ENCODE measurements around the gene CBARP. TPM values are rescaled to one million over a fixed set of nuclear protein-coding genes. Genes with fewer than 3 reads are reported as not detected.

Gene CBARP
- polyA plus RNA-seq, 1 donor from 2014 or later, result 18.2 TPM

DNA sequence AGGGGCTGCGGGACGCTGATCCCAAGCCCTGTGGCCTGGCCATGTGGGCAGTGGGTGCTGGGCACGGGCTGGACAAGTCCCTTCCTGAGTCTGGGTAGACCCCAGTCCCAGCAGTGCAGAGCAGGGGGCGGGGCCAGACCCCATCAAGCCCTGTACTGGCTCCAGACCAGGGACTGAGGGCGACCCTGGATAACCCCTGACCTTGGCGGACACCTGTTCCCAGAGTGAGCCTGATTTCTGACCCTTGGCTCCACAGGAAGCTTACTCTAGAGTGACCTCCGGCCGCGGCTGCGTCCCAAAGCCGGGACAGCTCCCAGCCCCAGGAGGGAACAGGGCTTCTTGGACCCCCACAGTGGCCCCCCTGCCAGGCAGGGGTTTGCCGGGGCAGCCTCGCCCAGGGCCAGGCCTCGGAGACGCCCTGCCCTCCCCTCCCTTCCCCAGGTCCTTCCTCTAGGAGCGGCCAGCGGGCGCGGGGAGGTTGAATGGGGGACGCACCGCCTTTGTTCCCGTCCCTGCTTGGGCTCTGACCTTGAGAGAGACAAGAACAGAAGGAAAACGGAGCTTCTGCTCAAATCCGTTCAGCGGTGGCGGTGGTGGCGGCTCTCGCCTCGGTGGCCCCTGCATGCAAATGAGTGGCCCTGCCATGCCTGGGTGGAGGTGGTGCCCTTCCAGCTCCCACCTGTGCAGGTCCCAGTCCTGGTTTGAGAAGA lies 45.6 kb upstream of the CBARP start:
- H3K27ac ChIP-seq (ENCODE audit: low read length), result no peak overlapping the region
- H3K27me3 ChIP-seq (ENCODE audit: insufficient read depth, low read depth, low read length), result no peaks in the 10 kb centered on the region
- H3K9ac ChIP-seq (ENCODE audit: low read length), result no peak overlapping the region
- peaks cover 18% of the 10 kb centered on the region for H3K79me2 ChIP-seq (replicated peaks; ENCODE audit: insufficient read depth, low read length)
- no peaks in the 10 kb centered on the region for H3F3A ChIP-seq (ENCODE audit: insufficient read depth, low read length, poor library complexity, severe bottlenecking)
- no peak overlapping the region for H3K4me3 ChIP-seq (ENCODE audit: low read length)
- no peaks in the 10 kb centered on the region for H4K20me1 ChIP-seq (ENCODE audit: insufficient read depth)
- H3K36me3 ChIP-seq (ENCODE audit: insufficient read depth, low read length), result no peaks in the 10 kb centered on the region
- TF ChIP-seq CTCF (IDR thresholded peaks at IDR 0.05; ENCODE audit: poor library complexity, severe bottlenecking) (no peak), MXI1 (conservative IDR thresholded peaks at IDR 0.05; ENCODE audit: poor library complexity, severe bottlenecking) (no peak), EP300 (conservative IDR thresholded peaks at IDR 0.05; ENCODE audit: poor library complexity, severe bottlenecking) (no peak), SMC3 (conservative IDR thresholded peaks at IDR 0.05; ENCODE audit: poor library complexity) (no peak), EZH2 (IDR thresholded peaks at IDR 0.05; ENCODE audit: borderline replicate concordance, insufficient read depth, low read length, poor library complexity, severe bottlenecking) (no peak), TAF1 (IDR thresholded peaks at IDR 0.05; ENCODE audit: low read depth) (no peak), RAD21 (conservative IDR thresholded peaks at IDR 0.05) (no peak)
- TF ChIP-seq, protein P1, sequence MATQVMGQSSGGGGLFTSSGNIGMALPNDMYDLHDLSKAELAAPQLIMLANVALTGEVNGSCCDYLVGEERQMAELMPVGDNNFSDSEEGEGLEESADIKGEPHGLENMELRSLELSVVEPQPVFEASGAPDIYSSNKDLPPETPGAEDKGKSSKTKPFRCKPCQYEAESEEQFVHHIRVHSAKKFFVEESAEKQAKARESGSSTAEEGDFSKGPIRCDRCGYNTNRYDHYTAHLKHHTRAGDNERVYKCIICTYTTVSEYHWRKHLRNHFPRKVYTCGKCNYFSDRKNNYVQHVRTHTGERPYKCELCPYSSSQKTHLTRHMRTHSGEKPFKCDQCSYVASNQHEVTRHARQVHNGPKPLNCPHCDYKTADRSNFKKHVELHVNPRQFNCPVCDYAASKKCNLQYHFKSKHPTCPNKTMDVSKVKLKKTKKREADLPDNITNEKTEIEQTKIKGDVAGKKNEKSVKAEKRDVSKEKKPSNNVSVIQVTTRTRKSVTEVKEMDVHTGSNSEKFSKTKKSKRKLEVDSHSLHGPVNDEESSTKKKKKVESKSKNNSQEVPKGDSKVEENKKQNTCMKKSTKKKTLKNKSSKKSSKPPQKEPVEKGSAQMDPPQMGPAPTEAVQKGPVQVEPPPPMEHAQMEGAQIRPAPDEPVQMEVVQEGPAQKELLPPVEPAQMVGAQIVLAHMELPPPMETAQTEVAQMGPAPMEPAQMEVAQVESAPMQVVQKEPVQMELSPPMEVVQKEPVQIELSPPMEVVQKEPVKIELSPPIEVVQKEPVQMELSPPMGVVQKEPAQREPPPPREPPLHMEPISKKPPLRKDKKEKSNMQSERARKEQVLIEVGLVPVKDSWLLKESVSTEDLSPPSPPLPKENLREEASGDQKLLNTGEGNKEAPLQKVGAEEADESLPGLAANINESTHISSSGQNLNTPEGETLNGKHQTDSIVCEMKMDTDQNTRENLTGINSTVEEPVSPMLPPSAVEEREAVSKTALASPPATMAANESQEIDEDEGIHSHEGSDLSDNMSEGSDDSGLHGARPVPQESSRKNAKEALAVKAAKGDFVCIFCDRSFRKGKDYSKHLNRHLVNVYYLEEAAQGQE (IDR thresholded peaks at IDR 0.05; ENCODE audit: borderline replicate concordance), result no peak
- no peaks in the 10 kb centered on the region for H3K9me2 ChIP-seq (ENCODE audit: insufficient read depth, low read length)
- H3K4me2 ChIP-seq (ENCODE audit: low read length), result no peak overlapping the region
- no peaks in the 10 kb centered on the region for H3K9me3 ChIP-seq (ENCODE audit: low read length)
- no peak overlapping the region for H2AFZ ChIP-seq (ENCODE audit: low read depth, low read length)

DNA sequence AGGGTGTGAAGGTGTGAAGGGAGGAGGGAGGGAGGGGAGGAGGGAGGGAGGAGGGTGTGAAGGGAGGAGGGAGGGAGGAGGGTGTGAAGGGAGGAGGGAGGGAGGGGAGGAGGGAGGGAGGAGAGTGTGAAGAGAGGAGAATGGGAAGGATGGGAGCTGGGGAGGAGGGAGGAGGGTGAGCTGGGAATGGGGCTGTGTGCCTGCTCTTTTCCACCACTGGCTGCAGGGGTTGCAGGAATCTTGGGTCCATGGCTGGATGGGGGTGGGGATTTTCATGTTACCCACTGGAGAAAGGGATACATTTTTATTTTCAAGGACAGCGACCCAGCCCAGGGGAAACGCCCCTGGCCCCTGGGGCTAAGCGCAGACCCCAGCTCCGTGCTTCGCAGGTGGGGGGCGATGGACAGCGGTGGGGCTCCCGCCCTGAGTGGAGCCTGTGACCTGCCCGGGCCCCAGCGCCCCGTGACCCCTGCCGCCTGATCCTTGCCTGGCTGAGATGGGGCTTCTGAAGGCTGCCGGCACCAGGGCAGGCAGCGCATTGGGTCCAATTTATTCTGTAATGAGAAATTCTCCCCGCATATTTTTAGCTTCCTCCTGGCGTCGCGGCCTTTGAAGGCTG lies 44.9 kb upstream of the CBARP start:
- no peaks in the 10 kb centered on the region for H3K36me3 ChIP-seq (ENCODE audit: insufficient read depth, low read length)
- no peak overlapping the region for H2AFZ ChIP-seq (ENCODE audit: low read depth, low read length)
- H3K4me3 ChIP-seq (ENCODE audit: low read length), result no peak overlapping the region
- no peaks in the 10 kb centered on the region for H4K20me1 ChIP-seq (ENCODE audit: insufficient read depth)
- H3K9me3 ChIP-seq (ENCODE audit: low read length), result no peaks in the 10 kb centered on the region
- H3K27ac ChIP-seq (ENCODE audit: low read length), result no peak overlapping the region
- no peaks in the 10 kb centered on the region for H3F3A ChIP-seq (ENCODE audit: insufficient read depth, low read length, poor library complexity, severe bottlenecking)
- peaks cover 14% of the 10 kb centered on the region for H3K79me2 ChIP-seq (replicated peaks; ENCODE audit: insufficient read depth, low read length)
- no peak for TF ChIP-seq TAF1 (IDR thresholded peaks at IDR 0.05; ENCODE audit: low read depth)
- no peak overlapping the region for H3K4me2 ChIP-seq (ENCODE audit: low read length)
- no peak overlapping the region for H3K9ac ChIP-seq (ENCODE audit: low read length)
- no peaks in the 10 kb centered on the region for H3K27me3 ChIP-seq (ENCODE audit: insufficient read depth, low read depth, low read length)
- H3K9me2 ChIP-seq (ENCODE audit: insufficient read depth, low read length), result no peaks in the 10 kb centered on the region
